HG03571 (cell line): ENCODE measurements around the gene SYNGR1.

Experiments
- ATAC-seq: cut with Tn5 transposase; IDR thresholded peaks from one replicate; pipeline ENCODE4 v1.9.1; 2021; ENCODE audit not compliant: unreplicated experiment

The SYNGR1 gene

GRCh38 chr22:39368461-39368911 is 18.7 kb downstream of the SYNGR1 start:
- no peak for ATAC-seq

GRCh38 chr22:39369186-39369585 is 19.4 kb downstream of the SYNGR1 start:
- ATAC-seq: no peak

- ATAC-seq: no peak
These were observed 19.8 kb downstream of the SYNGR1 start for GRCh38 chr22:39369586-39369985.

GRCh38 chr22:39371732-39372131 is 21.9 kb downstream of the SYNGR1 start:
- no peak for ATAC-seq

- ATAC-seq: no peak
These were observed 24.4 kb downstream of the SYNGR1 start for GRCh38 chr22:39374191-39374590.

GRCh38 chr22:39374801-39375200 is 25.0 kb downstream of the SYNGR1 start:
- no peak for ATAC-seq

- ATAC-seq: no peak
These were observed 25.9 kb downstream of the SYNGR1 start for GRCh38 chr22:39375646-39376045.

- no peak for ATAC-seq
These were observed 30.3 kb downstream of the SYNGR1 start for GRCh38 chr22:39379756-39380730.

- ATAC-seq: no peak
These were observed 31.4 kb downstream of the SYNGR1 start for GRCh38 chr22:39381009-39381755.

- no peak for ATAC-seq
These were observed 32.1 kb downstream of the SYNGR1 start for GRCh38 chr22:39381930-39382329.

GRCh38 chr22:39382410-39382809 is 32.6 kb downstream of the SYNGR1 start:
- no peak for ATAC-seq

GRCh38 chr22:39383841-39384625 is 34.2 kb downstream of the SYNGR1 start:
- no peak for ATAC-seq

- ATAC-seq: no peak
These were observed 35.1 kb downstream of the SYNGR1 start for GRCh38 chr22:39384750-39385480.

- ATAC-seq: peak; percentile 72
These were observed 38.6 kb downstream of the SYNGR1 start for GRCh38 chr22:39388261-39389011.

- ATAC-seq: no peak
These were observed 39.6 kb downstream of the SYNGR1 start for GRCh38 chr22:39389420-39389819.

GRCh38 chr22:39392341-39392948 is 42.7 kb downstream of the SYNGR1 start:
- no peak for ATAC-seq

GRCh38 chr22:39395936-39396796 is 46.4 kb downstream of the SYNGR1 start:
- no peak for ATAC-seq

- no peak for ATAC-seq
These were observed 47.0 kb downstream of the SYNGR1 start for GRCh38 chr22:39396797-39397195.
